K562 (cell line): ENCODE results near the gene SDHAF1. TPM values are rescaled to one million over a fixed set of nuclear protein-coding genes. Genes with fewer than 3 reads are reported as not detected.

Experiments
- ATAC-seq: fragments of 200-7000 bp; cut with Tn5 transposase; 3 replicates; pipeline ENCODE4 v1.9.1; 2020; ENCODE audit warnings: moderate library complexity
- BruUV-seq: library from RNA; stranded (reverse); fragments of 400-500 nt; replicated peaks from 2 replicates; lab custom pipeline; 2021; lab: Mats Ljungman, UMichigan
- CTCF ChIA-PET: fragments of 300-600 bp; formaldehyde crosslinking; extraction: SDS; loops from one replicate; lab custom pipeline; 2021; ENCODE audit warnings: low intra/inter-chr PET ratio; lab: Yijun Ruan, JAX
- POLR2A ChIA-PET: fragments of 300-600, 350-650 bp; sonication (Branson Sonifier 250); formaldehyde crosslinking; extraction: SDS; loops from one replicate; lab custom pipeline; 2021; ENCODE audit warnings: antibody characterized with exemption, inconsistent platforms; lab: Yijun Ruan, JAX
- DNase-seq, 4 experiments: peaks; one replicate each; pipeline versions ENCODE4 v3.0.0 to v3.0.0-alpha.2; 2011 to 2018; ENCODE audit warnings: low spot score in 3 of 4, mixed read lengths in 3 of 4; ENCODE audit errors: extremely low read depth in 1 of 4
- FAIRE-seq: peaks from 2 replicates; lab custom pipeline; 2011; peaks lifted over from hg19 to GRCh38; lab: Jason Lieb, UNC
- H2AFZ ChIP-seq: 2 replicates; pipeline ENCODE4 v1.6.0; 2011; ENCODE audit warnings: low read depth, low read length, control low read depth, inconsistent platforms
- H3K27ac ChIP-seq: fragments of 200-600 bp; 3 replicates; pipeline ENCODE4 v1.8.0; 2011; ENCODE audit warnings: low read depth, mild to moderate bottlenecking, control low read depth, inconsistent platforms, low read length, moderate library complexity, mixed read lengths; ENCODE audit errors: extremely low read depth
- H3K27me3 ChIP-seq, 2 experiments: fragments of 300-600 bp in 1 of 2; 2 replicates in 1 of 2; 3 replicates in 1 of 2; pipeline versions ENCODE4 v1.6.0 to v1.8.0; 2011; ENCODE audit warnings: inconsistent platforms in 2 of 2, low read length in 2 of 2, mild to moderate bottlenecking in 1 of 2, mixed read lengths in 1 of 2, moderate library complexity in 1 of 2; ENCODE audit not compliant: control insufficient read depth in 2 of 2, insufficient read depth in 2 of 2
- H3K36me3 ChIP-seq: fragments of 300-600 bp; 3 replicates; pipeline ENCODE4 v1.8.0; 2011; ENCODE audit warnings: mild to moderate bottlenecking, low read length, inconsistent platforms; ENCODE audit not compliant: control insufficient read depth, insufficient read depth
- H3K4me1 ChIP-seq, 2 experiments: fragments of 200-600 bp in 1 of 2; replicated peaks in 1 of 2; 2 replicates in 1 of 2; 3 replicates in 1 of 2; pipeline versions ENCODE4 v1.5.1 to v1.8.0; 2011; ENCODE audit warnings: inconsistent platforms in 2 of 2, low read length in 2 of 2, mild to moderate bottlenecking in 1 of 2, mixed read lengths in 1 of 2, moderate library complexity in 1 of 2; ENCODE audit not compliant: control insufficient read depth in 2 of 2, insufficient read depth in 2 of 2
- H3K4me2 ChIP-seq: 2 replicates; pipeline ENCODE4 v1.6.1; 2011; ENCODE audit warnings: low read length, control low read depth, inconsistent platforms, mixed read lengths; ENCODE audit not compliant: insufficient read depth
- H3K4me3 ChIP-seq: fragments of 200-600 bp; sonication (generic), shearing (Covaris generic); 2 replicates; pipeline ENCODE4 v1.5.1; 2016; ENCODE audit warnings: control low read depth, inconsistent platforms
- H3K79me2 ChIP-seq: fragments of 200-600 bp; 3 replicates; pipeline ENCODE4 v1.8.0; 2011; ENCODE audit warnings: low read length, inconsistent platforms; ENCODE audit not compliant: control insufficient read depth, insufficient read depth
- H3K9ac ChIP-seq, 2 experiments: 2 replicates each; pipeline versions ENCODE4 v1.6.0 to v1.6.1; 2011; ENCODE audit warnings: low read depth in 2 of 2, low read length in 2 of 2, control low read depth in 1 of 2, inconsistent platforms in 1 of 2, mild to moderate bottlenecking in 1 of 2, mixed read lengths in 1 of 2; ENCODE audit not compliant: insufficient read depth in 1 of 2
- H3K9me1 ChIP-seq: one replicate; pipeline ENCODE4 v1.6.0; 2011; ENCODE audit warnings: inconsistent platforms, mild to moderate bottlenecking, low read length, moderate library complexity; ENCODE audit not compliant: control insufficient read depth, insufficient read depth
- H3K9me3 ChIP-seq: replicated peaks from 2 replicates; pipeline ENCODE4 v1.5.1; 2011; ENCODE audit warnings: low read depth, low read length, inconsistent platforms; ENCODE audit not compliant: control insufficient read depth, insufficient read depth
- H4K20me1 ChIP-seq: replicated peaks from 2 replicates; pipeline ENCODE4 v1.6.1; 2011; ENCODE audit warnings: low read length, inconsistent platforms, mixed read lengths; ENCODE audit not compliant: control insufficient read depth, insufficient read depth
- CEBPZ ChIP-seq: fragments of 150-350 bp; IDR thresholded peaks from 2 replicates; pipeline ENCODE4 v1.6.1; 2014; ENCODE audit warnings: low read depth, mild to moderate bottlenecking, low read length, borderline replicate concordance
- CTCF ChIP-seq, 3 experiments: IDR thresholded peaks in 2 of 3; conservative IDR thresholded peaks in 1 of 3; 2 replicates each; pipeline ENCODE4 v1.5.1; 2011 to 2012; ENCODE audit warnings: low read length in 3 of 3, mild to moderate bottlenecking in 3 of 3, control low read depth in 2 of 3, improper control_type of control experiment in 1 of 3, inconsistent platforms in 1 of 3, low read depth in 1 of 3, mixed read lengths in 1 of 3, moderate library complexity in 1 of 3; ENCODE audit not compliant: insufficient read depth in 2 of 3
- ELK3 ChIP-seq: fragments of 450-650 bp; formaldehyde crosslinking; IDR thresholded peaks from 2 replicates; pipeline ENCODE4 v1.4.0; 2020; ENCODE audit warnings: mild to moderate bottlenecking
- FOXK1 ChIP-seq: sonication (generic); formaldehyde crosslinking; IDR thresholded peaks from 2 replicates; pipeline ENCODE4 v1.8.0; 2022; ENCODE audit warnings: missing genetic modification reagents, mild to moderate bottlenecking, borderline replicate concordance
- FOXM1 ChIP-seq, 2 experiments: fragments of 450-650 bp in 1 of 2; sonication (generic) in 1 of 2; formaldehyde crosslinking in 1 of 2; IDR thresholded peaks; 2 replicates each; pipeline versions ENCODE4 v1.6.1 to v1.9.0; 2017 to 2022; ENCODE audit warnings: low read depth in 2 of 2, mild to moderate bottlenecking in 2 of 2, missing genetic modification reagents in 1 of 2, moderate library complexity in 1 of 2
- GTF2A2 ChIP-seq: IDR thresholded peaks from 2 replicates; pipeline ENCODE4 v1.6.1; 2016; ENCODE audit warnings: mild to moderate bottlenecking, missing genetic modification characterization, missing compliant biosample characterization
- KDM2B ChIP-seq: fragments of 250-450 bp; sonication (Bioruptor Pico); IDR thresholded peaks from 2 replicates; pipeline ENCODE4 v1.8.0; 2021; ENCODE audit warnings: mild to moderate bottlenecking, moderate library complexity
- KHSRP ChIP-seq: fragments of 450-650 bp; IDR thresholded peaks from 2 replicates; pipeline ENCODE4 v1.6.1; 2017
- NFRKB ChIP-seq: fragments of 450-650 bp; IDR thresholded peaks from 2 replicates; pipeline ENCODE4 v1.6.1; 2016; ENCODE audit warnings: low read depth
- PPARD ChIP-seq: fragments of 250-450 bp; sonication (Bioruptor Pico); IDR thresholded peaks from 2 replicates; pipeline ENCODE4 v1.8.0; 2022; ENCODE audit warnings: inconsistent platforms, mild to moderate bottlenecking, moderate library complexity
- RB1 ChIP-seq: fragments of 450-650 bp; IDR thresholded peaks from 2 replicates; pipeline ENCODE4 v1.6.1; 2017; ENCODE audit warnings: low read depth, mild to moderate bottlenecking
- SAFB ChIP-seq: fragments of 200-400 bp; formaldehyde crosslinking; IDR thresholded peaks from 2 replicates; pipeline ENCODE4 v1.6.1; 2017; ENCODE audit warnings: low read depth, low read length, borderline replicate concordance
- ZBTB8A ChIP-seq: fragments of 450-650 bp; IDR thresholded peaks from 2 replicates; pipeline ENCODE4 v1.6.1; 2018; ENCODE audit warnings: mild to moderate bottlenecking, moderate library complexity; ENCODE audit not compliant: partially characterized antibody
- ZNF717 ChIP-seq: fragments of 250-450 bp; sonication (Bioruptor Pico); IDR thresholded peaks from 2 replicates; pipeline ENCODE4 v1.5.0; 2021
- WGBS: fragments of 100-300 bp; shearing (Covaris generic); methylation state at CpG from one replicate; pipeline ENCODE4 v1.1.6; 2016; ENCODE audit warnings: low coverage, mixed read lengths; ENCODE audit not compliant: insufficient coverage; ENCODE audit errors: missing lambda C conversion rate; 5-methylcytosine and 5-hydroxymethylcytosine counted together
- in situ Hi-C: fragments of 300-500 bp; cut with MboI; formaldehyde crosslinking; loops from 4 replicates; pipeline ENCODE4 v1.15.0; 2018; ENCODE audit warnings: inconsistent platforms, mixed read lengths
- intact Hi-C: fragments of 100-400 bp; cut with micrococcal nuclease; formaldehyde crosslinking; loops from 2 replicates; pipeline ENCODE4 v1.14.2; 2022
- polyA plus RNA-seq, 8 experiments: library from polyadenylated mRNA; depleted of rRNA in 4 of 8; stranded (reverse) in 5 of 8; unstranded in 3 of 8; fragments of >200 nt; fragmentation: Nextera tagmentation in 2 of 8; fragmentation: Illumina TruSeq in 1 of 8; extraction: Ambion mirVana in 2 of 8; extraction: Trizol in 1 of 8; gene quantifications; 2 replicates each; pipeline versions ENCODE4 v1.2.1 to v1.2.3, GENCODE V29; 2011 to 2014; ENCODE audit warnings: inconsistent platforms in 1 of 8, missing spikeins in 1 of 8
- total RNA-seq, 7 experiments: library from RNA; depleted of rRNA in 6 of 7; stranded (reverse); fragments of >200 nt in 6 of 7; fragmentation: Illumina TruSeq in 2 of 7; extraction: Trizol in 2 of 7; gene quantifications; 2 replicates each; pipeline versions ENCODE4 v1.2.1 to v1.2.3, GENCODE V29; 2011 to 2021; ENCODE audit warnings: low replicate concordance in 1 of 7

The SDHAF1 gene
- total and polyA plus RNA-seq, 9 of the 15 experiments (the other 6 are each of a cell fraction or from before 2014, with no cell fraction given), result 0.42 to 55.7 (median 18.8) TPM

- TF ChIP-seq CTCF (IDR thresholded peaks at IDR 0.05 in 2 of 3, conservative IDR thresholded peaks at IDR 0.05 in 1 of 3; ENCODE audit: insufficient read depth in 2 of 3, low read depth in 1 of 3, low read length in 3 of 3) (peak; percentile 20 to 72 (median 27); a peak in 4 of 6 replicates), FOXK1 (no peak), KHSRP (no peak), SAFB (peak; percentile 94)
Observed at GRCh38 chr19:35959040-35959967, 35.7 kb upstream of the SDHAF1 start (continued).

- Histone ChIP-seq H3K36me3 (no peaks in the 10 kb centered on the region), H3K9ac (no peak overlapping the region), H4K20me1 (no peaks in the 10 kb centered on the region), H3K4me1 (peaks cover 0 to 14% of the 10 kb centered on the region in 2 experiments; a peak in 2 of 5 replicates), H3K4me3 (no peak overlapping the region), H3K79me2 (no peaks in the 10 kb centered on the region), H3K9me1 (no peaks in the 10 kb centered on the region), H3K9me3 (no peaks in the 10 kb centered on the region), H3K27ac (no peak overlapping the region), H2AFZ (no peak overlapping the region), H3K4me2 (no peak overlapping the region), H3K27me3 (peaks cover 30 to 42% of the 10 kb centered on the region in 2 experiments; a peak in 3 of 5 replicates)
- FAIRE-seq (no peak), ATAC-seq (no peak), DNase-seq (no peak)
- CTCF ChIA-PET, result no interaction called here
- in situ Hi-C loops, result no loop called here
- POLR2A ChIA-PET, result interaction anchor here (0.7 kb wide), 1 partner anchor 135 kb away, joined by 3 read pairs; no protein-coding TSS in a partner anchor
- intact Hi-C loops, result no loop called here
- WGBS, result 24% methylated on average over 17 of the region's 20 CpGs
- no TSS peak for BruUV-seq
- TF ChIP-seq FOXM1 (IDR thresholded peaks at IDR 0.05; ENCODE audit: low read depth) (no peak), FOXM1 (CRISPR knock-in tag; IDR thresholded peaks at IDR 0.05; ENCODE audit: low read depth) (no peak), ZNF717 (no peak), ELK3 (CRISPR knock-in tag) (no peak), GTF2A2 (tag) (no peak), PPARD (CRISPR knock-in tag) (no peak), KDM2B (CRISPR knock-in tag) (no peak), RB1 (no peak), ZBTB8A (no peak), NFRKB (no peak), CEBPZ (no peak)
Observed at GRCh38 chr19:35959968-35960320, 35.0 kb upstream of the SDHAF1 start.
